Omental fat pad (tissue), 4 donors: Measurements from ENCODE around the gene EXOSC5. TPM values are rescaled to one million over a fixed set of nuclear protein-coding genes. Genes with fewer than 3 reads are reported as not detected.

Source experiments
- ATAC-seq: fragments of 150-250 bp; one replicate; pipeline ENCODE4 v1.9.1; 2016; ENCODE audit warnings: mild to moderate bottlenecking, moderate library complexity; ENCODE audit not compliant: low FRiP score
- DNase-seq: peaks from one replicate; pipeline ENCODE4 v3.0.0-alpha.2; 2019; ENCODE audit warnings: low spot score
- total RNA-seq, 4 donors: library from RNA; depleted of rRNA; stranded (reverse); fragments of >200 nt; gene quantifications; one replicate each; pipeline ENCODE4 v1.1.0, GENCODE V29; 2016
- TF ChIP-seq, protein P1 (sequence below), 3 donors: fragments of 450-650 bp; IDR thresholded peaks; one replicate each; pipeline ENCODE4 v1.5.1; 2016 to 2017; ENCODE audit warnings: antibody characterized with exemption in 3 of 3, mild to moderate bottlenecking in 3 of 3, moderate library complexity in 2 of 3

EXOSC5 gene
- total RNA-seq, 4 donors from 2014 or later: 13.2 to 17.3 (median 15.7) TPM

DNA sequence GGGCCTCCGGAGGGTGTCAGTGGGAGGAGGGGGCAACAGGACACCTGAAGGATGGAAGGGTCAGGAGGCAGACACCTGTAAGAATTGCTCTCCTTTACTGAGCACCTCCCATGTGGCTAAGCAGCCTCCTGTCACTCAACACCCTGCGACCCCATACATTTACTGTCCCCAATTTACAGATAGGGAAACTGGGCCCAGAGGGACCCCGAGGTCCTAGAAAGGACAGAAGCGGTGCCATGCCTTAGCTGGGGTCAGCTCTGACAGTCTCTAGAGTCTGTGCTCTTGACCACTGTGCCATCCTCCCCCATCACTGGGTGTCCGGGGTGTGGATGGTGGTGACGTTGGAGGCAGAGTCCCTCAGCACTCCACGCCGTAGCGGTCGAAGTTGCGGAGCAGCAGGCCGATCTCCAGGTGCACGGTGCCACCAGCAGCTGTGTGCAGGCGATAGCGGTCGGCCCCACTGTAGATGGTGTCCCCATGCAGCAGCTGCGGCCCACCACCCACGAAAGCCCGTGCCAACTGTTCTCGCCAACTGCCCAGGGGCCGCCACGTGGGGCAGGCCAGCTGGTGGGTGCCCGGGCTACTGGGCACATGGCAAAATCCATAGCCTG, 42.7 kb downstream of the EXOSC5 start:
- DNase-seq: no peak
- ATAC-seq: no peak
- TF ChIP-seq, protein P1, sequence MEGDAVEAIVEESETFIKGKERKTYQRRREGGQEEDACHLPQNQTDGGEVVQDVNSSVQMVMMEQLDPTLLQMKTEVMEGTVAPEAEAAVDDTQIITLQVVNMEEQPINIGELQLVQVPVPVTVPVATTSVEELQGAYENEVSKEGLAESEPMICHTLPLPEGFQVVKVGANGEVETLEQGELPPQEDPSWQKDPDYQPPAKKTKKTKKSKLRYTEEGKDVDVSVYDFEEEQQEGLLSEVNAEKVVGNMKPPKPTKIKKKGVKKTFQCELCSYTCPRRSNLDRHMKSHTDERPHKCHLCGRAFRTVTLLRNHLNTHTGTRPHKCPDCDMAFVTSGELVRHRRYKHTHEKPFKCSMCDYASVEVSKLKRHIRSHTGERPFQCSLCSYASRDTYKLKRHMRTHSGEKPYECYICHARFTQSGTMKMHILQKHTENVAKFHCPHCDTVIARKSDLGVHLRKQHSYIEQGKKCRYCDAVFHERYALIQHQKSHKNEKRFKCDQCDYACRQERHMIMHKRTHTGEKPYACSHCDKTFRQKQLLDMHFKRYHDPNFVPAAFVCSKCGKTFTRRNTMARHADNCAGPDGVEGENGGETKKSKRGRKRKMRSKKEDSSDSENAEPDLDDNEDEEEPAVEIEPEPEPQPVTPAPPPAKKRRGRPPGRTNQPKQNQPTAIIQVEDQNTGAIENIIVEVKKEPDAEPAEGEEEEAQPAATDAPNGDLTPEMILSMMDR (IDR thresholded peaks at IDR 0.05): no peak

DNA sequence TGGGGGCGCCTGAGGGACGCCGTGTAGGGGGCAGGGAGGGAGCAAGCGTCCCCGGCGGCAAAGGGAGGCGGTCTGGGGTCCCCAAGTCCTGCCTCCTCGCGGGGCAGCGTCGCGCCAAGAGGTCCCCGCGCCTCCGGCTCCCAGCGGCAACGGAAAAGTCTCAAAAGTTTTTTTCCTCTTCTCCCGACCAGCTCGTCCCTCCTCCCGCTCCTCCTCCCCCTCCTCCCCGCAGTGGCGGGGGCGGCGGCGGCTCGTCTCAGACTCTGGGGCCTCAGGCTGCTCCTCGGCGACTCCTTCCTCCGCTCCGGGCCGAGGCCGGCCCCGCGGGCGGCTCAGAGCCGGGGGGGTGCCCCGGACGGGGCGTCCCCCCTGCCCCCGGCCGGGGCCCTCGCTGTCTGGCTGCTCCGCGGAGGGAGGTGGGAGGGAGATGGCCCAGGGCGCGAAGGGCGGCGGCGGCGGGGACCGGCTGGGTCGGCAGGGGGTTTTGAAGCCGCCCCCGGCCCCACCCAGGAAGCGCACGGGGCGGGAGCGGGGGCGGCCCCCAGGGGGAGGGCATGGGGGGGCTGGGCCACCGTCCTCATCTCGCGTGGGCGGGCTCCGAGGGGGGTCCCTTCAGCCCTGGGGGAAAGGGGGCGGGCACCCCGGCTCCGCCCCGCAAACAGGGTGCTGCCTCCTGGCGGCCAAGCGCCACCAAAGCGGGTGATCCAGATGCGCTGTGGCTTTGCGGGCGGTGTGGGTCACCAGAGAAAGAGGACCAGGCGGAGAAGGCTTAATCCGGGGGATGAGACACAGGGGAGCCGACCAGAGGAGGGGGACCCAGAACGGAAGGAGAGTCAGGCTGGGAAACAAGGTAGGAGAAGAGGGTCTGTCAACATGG, 43.5 kb downstream of the EXOSC5 start, which contains the start of gene TGFB1:
Gene TGFB1, minus strand, starts transcription at position 457 of the 877 bp plus-strand sequence. CDS start 878 bp downstream, outside the sequence.
- peak; percentile 63 for ATAC-seq

DNA sequence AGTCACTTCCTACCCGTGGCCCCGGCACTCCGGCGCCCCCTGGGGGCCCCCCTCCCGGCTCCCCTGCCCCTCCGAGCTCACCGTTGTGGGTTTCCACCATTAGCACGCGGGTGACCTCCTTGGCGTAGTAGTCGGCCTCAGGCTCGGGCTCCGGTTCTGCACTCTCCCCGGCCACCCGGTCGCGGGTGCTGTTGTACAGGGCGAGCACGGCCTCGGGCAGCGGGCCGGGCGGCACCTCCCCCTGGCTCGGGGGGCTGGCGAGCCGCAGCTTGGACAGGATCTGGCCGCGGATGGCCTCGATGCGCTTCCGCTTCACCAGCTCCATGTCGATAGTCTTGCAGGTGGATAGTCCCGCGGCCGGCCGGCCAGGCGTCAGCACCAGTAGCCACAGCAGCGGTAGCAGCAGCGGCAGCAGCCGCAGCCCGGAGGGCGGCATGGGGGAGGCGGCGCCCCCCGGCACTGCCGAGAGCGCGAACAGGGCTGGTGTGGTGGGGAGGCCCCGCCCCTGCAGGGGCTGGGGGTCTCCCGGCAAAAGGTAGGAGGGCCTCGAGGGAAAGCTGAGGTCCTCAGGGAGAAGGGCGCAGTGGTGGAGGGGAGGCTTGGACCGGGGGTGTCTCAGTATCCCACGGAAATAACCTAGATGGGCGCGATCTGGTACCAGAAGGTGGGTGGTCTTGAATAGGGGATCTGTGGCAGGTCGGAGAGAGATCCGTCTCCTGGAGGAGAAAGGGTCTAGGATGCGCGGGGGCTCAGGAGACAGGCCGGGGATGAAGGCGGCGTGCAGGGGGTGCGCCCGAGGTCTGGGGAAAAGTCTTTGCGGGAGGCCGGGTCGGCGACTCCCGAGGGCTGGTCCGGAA, 44.3 kb downstream of the EXOSC5 start:
- TF ChIP-seq, protein P1 (IDR thresholded peaks at IDR 0.05): no peak
- DNase-seq (no peak), ATAC-seq (no peak)

More for the DNA sequence above, 43.5 kb downstream of the EXOSC5 start, which contains the start of gene TGFB1:
- DNase-seq: peak; percentile 64
- TF ChIP-seq, protein P1 (IDR thresholded peaks at IDR 0.05): peak in 2 of 3 donors; percentile 32 to 33

DNA sequence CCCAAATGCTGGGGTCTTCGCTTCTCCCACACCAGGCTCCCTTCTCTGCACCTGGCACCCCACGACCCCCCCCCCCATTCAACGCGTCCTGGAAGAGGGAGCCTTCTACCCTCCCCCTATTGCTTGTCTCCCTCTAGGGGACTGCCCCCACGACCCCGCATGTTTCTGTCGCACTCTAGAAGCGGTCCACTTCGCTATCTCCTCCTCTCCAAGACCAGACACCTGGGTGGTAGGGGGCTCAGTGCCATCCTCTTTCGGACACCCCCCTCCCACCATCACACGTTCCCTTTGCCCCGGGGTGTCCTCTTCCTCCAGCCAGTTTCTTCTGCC, 44.9 kb downstream of the EXOSC5 start:
- ATAC-seq (no peak), DNase-seq (no peak)
- TF ChIP-seq, protein P1 (IDR thresholded peaks at IDR 0.05): no peak

DNA sequence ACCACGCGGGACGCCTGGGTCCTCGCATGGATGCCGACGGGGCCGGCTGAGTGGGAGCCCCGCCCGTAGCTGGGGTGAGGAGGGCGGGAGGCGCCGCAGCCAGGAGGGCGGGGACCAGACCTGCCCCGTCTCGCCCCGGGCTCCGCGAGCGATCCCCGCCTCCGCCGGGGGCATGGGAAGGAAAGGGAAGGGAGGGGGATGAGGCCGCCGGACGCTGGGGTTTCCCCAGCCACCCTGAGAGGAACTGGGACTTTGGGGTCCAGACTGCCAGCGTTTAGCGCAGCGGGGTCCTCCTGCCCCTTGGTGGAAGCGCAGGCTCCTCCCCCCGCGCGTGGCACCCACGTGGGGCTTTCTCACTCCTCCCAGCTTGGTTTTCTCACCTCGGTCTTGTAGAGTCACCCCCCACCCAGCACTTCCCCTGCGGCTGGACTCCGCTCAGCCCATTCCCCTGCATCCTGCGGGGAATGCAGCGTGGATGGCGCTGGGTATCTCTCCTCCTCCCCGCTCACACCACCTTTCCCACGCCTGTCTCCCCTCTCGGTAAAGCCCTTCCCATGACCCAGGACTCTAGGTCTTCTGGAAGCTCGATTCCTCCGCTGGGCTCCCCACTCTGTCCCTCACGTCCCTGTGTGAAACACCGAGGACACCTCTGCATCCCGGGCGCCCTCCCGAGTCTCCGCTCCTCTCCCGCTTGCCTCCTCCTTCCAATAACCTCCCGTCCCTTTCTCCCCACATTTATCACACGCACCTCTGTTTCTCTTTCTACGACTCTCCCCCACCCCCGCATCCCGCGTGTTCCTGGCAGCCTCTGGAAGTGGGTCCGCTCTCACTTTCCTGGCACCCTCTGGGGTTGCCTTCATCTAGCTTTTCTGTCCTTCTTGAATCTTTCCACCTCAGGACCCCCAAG, 45.6 kb downstream of the EXOSC5 start:
- ATAC-seq (peak; percentile 77), DNase-seq (peak; percentile 58)
- TF ChIP-seq, protein P1 (IDR thresholded peaks at IDR 0.05): no peak
